Chondrocyte (in vitro differentiated cells): ENCODE data around the gene MVK. TPM values are rescaled to one million over a fixed set of nuclear protein-coding genes. Genes with fewer than 3 reads are reported as not detected.

Source experiments
- DNase-seq: peaks from one replicate; pipeline ENCODE4 v3.0.0; 2021; ENCODE audit warnings: mixed read lengths, low spot score
- H3K27ac Mint-ChIP-seq: one replicate; pipeline ENCODE4 v1.8.0; 2021; ENCODE audit warnings: mild to moderate bottlenecking, moderate library complexity, mixed read lengths; ENCODE audit not compliant: unreplicated experiment
- H3K27me3 Mint-ChIP-seq: 2 replicates; pipeline ENCODE4 v1.8.0; 2021; ENCODE audit warnings: low read depth, mixed read lengths
- H3K36me3 Mint-ChIP-seq: 2 replicates; pipeline ENCODE4 v1.8.0; 2021; ENCODE audit warnings: low read depth, mixed read lengths
- H3K4me1 Mint-ChIP-seq: 2 replicates; pipeline ENCODE4 v1.8.0; 2021; ENCODE audit warnings: low read depth, mild to moderate bottlenecking, mixed read lengths
- H3K4me3 Mint-ChIP-seq: one replicate; pipeline ENCODE4 v1.8.0; 2021; ENCODE audit warnings: mild to moderate bottlenecking, moderate library complexity, mixed read lengths; ENCODE audit not compliant: unreplicated experiment
- H3K9me3 Mint-ChIP-seq: 2 replicates; pipeline ENCODE4 v1.8.0; 2021; ENCODE audit warnings: low read depth, mixed read lengths
- CTCF ChIP-seq: fragments of 200-600 bp; sonication (generic); IDR thresholded peaks from 2 replicates; pipeline ENCODE4 v1.5.0; 2021; ENCODE audit warnings: antibody characterized with exemption, mild to moderate bottlenecking, moderate library complexity
- total RNA-seq: library from RNA; stranded (reverse); gene quantifications from 3 replicates; pipeline ENCODE4 v1.2.1, GENCODE V29; 2021

The MVK gene
- total RNA-seq, 1 donor from 2014 or later = 14.1 TPM

- peaks cover 8% of the 10 kb centered on the region for H3K36me3 Mint-ChIP-seq
Observed at GRCh38 chr12:109540526-109541412, 32.8 kb upstream of the MVK start.

GRCh38 chr12:109541413-109541726 is 32.2 kb upstream of the MVK start:
- Mint-ChIP-seq H3K4me3 (no peak overlapping the region), H3K36me3 (peaks cover 6% of the 10 kb centered on the region), H3K9me3 (no peaks in the 10 kb centered on the region), H3K27ac (no peak overlapping the region), H3K27me3 (no peaks in the 10 kb centered on the region), H3K4me1 (peaks cover 32% of the 10 kb centered on the region)
- no peak for DNase-seq
- no peak for TF ChIP-seq CTCF

More at GRCh38 chr12:109540526-109541412, 32.8 kb upstream of the MVK start:
- Mint-ChIP-seq H3K27ac (no peak overlapping the region), H3K27me3 (no peaks in the 10 kb centered on the region), H3K4me3 (no peak overlapping the region), H3K9me3 (no peaks in the 10 kb centered on the region), H3K4me1 (peaks cover 32% of the 10 kb centered on the region)
- TF ChIP-seq CTCF = no peak
- no peak for DNase-seq

- no peak overlapping the region for H3K4me3 Mint-ChIP-seq
- peaks cover 1% of the 10 kb centered on the region for H3K36me3 Mint-ChIP-seq
- TF ChIP-seq CTCF = no peak
- DNase-seq = no peak
- no peaks in the 10 kb centered on the region for H3K27me3 Mint-ChIP-seq
- H3K27ac Mint-ChIP-seq = no peak overlapping the region
- H3K4me1 Mint-ChIP-seq = peaks cover 32% of the 10 kb centered on the region
- H3K9me3 Mint-ChIP-seq = no peaks in the 10 kb centered on the region
Observed at GRCh38 chr12:109542014-109542413, 31.6 kb upstream of the MVK start.

GRCh38 chr12:109542876-109543275 is 30.7 kb upstream of the MVK start:
- Mint-ChIP-seq H3K27me3 (no peaks in the 10 kb centered on the region), H3K4me3 (no peak overlapping the region), H3K36me3 (no peaks in the 10 kb centered on the region), H3K9me3 (no peaks in the 10 kb centered on the region), H3K27ac (no peak overlapping the region), H3K4me1 (peaks cover 32% of the 10 kb centered on the region)
- no peak for DNase-seq
- TF ChIP-seq CTCF = no peak

- Mint-ChIP-seq H3K4me3 (no peak overlapping the region), H3K27me3 (peaks cover 7% of the 10 kb centered on the region), H3K4me1 (peaks cover 21% of the 10 kb centered on the region), H3K9me3 (no peaks in the 10 kb centered on the region), H3K36me3 (no peaks in the 10 kb centered on the region), H3K27ac (peak overlapping the region; percentile 27)
- no peak for TF ChIP-seq CTCF
- no peak for DNase-seq
Observed at GRCh38 chr12:109544955-109545531, 28.6 kb upstream of the MVK start.
